Stomach (tissue), 4 donors: ENCODE results near the gene PTPRE.

Experiments used
- POLR2A ChIP-seq, 4 donors: fragments of 450-650 bp; IDR thresholded peaks; one replicate each; pipeline ENCODE4 v1.6.1; 2016; ENCODE audit warnings: antibody characterized with exemption in 4 of 4, control low read depth in 2 of 4, mild to moderate bottlenecking in 1 of 4, moderate library complexity in 1 of 4
- TF ChIP-seq, protein P1 (sequence below), 7 experiments: fragments of 450-650 bp in 4 of 7; fragments of 200-600 bp in 3 of 7; sonication (generic) in 3 of 7; IDR thresholded peaks; one replicate each; pipeline ENCODE4 v1.5.1; 2016 to 2019; ENCODE audit warnings: antibody characterized with exemption in 7 of 7, control low read depth in 2 of 7, mild to moderate bottlenecking in 1 of 7

- TF ChIP-seq POLR2A (IDR thresholded peaks at IDR 0.05) = no peak
- TF ChIP-seq, protein P1, sequence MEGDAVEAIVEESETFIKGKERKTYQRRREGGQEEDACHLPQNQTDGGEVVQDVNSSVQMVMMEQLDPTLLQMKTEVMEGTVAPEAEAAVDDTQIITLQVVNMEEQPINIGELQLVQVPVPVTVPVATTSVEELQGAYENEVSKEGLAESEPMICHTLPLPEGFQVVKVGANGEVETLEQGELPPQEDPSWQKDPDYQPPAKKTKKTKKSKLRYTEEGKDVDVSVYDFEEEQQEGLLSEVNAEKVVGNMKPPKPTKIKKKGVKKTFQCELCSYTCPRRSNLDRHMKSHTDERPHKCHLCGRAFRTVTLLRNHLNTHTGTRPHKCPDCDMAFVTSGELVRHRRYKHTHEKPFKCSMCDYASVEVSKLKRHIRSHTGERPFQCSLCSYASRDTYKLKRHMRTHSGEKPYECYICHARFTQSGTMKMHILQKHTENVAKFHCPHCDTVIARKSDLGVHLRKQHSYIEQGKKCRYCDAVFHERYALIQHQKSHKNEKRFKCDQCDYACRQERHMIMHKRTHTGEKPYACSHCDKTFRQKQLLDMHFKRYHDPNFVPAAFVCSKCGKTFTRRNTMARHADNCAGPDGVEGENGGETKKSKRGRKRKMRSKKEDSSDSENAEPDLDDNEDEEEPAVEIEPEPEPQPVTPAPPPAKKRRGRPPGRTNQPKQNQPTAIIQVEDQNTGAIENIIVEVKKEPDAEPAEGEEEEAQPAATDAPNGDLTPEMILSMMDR (IDR thresholded peaks at IDR 0.05) = no peak
These were observed 94.9 kb downstream of the PTPRE start for GRCh38 chr10:128001849-128002248.
